NCI-H2196 (cell line): Measurements from ENCODE around the gene POLR2A.

ENCODE experiments used
- DNase-seq: peaks from one replicate; lab custom pipeline; 2025; ENCODE audit not compliant: unreplicated experiment; lab: John Stamatoyannopoulos, UW

The POLR2A gene

DNA sequence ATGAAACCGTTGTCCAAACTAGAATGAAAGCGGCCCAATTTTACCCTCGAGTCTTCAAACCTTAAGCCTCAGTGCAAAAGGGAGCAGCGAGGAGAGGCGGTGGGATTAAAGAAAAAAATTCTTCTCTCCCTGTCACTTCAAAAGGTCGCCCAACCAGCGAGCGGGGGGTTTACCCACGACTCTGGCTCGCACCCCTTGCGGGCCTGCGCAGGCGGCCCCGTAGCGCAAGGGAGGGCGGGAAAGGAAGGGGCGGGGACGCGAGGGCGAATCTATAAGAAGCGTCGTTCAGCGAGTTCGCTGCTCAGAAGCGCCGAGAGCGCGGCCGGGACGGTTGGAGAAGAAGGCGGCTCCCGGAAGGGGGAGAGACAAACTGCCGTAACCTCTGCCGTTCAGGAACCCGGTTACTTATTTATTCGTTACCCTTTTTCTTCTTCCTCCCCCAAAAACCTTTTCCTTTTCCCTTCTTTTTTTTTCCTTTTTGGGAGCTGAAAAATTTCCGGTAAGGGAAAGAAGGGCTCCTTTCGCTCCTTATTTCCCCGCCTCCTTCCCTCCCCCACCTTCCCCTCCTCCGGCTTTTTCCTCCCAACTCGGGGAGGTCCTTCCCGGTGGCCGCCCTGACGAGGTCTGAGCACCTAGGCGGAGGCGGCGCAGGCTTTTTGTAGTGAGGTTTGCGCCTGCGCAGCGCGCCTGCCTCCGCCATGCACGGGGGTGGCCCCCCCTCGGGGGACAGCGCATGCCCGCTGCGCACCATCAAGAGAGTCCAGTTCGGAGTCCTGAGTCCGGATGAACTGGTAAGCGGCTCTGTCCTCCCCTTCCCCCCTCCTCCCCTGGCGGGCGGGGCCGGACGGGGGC lies at the start of gene POLR2A:
Gene POLR2A (plus strand): TSS at position 300 of the 852 bp plus-strand sequence.
- peak; percentile 92 for DNase-seq

GRCh38 chr17:7435676-7436555 lies 48.2 kb upstream of the POLR2A start:
- peak; percentile 12 for DNase-seq

DNA sequence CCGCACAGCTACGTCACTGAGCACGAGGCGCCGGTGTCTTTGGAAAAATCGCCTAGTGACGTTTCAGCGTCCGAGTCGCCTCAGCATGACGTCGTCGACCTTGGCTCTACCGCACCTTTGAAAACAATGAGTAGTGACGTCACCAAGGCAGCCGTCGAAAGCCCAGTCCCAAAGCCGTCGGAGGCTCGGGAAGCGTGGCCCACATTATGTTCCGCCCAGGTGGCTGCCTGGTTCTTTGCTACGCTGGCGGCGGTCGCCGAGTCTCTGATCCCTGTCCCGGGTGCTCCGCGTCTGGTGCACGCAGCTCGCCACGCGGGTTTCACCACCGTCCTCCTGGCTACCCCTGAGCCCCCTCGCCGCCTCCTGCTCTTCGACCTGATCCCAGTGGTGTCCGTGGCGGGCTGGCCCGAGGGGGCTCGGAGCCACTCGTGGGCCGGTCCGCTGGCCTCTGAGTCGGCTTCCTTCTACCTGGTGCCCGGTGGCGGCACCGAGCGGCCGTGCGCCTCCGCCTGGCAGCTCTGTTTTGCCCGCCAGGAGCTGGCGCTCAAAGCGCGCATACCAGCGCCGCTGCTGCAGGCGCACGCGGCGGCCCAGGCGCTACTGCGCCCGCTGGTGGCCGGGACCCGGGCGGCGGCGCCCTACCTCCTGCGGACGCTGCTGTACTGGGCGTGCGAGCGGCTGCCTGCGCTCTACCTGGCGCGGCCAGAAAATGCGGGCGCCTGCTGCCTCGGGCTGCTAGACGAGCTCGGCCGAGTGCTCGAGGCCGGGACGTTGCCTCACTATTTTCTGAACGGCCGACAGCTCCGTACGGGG lies 47.4 kb upstream of the POLR2A start:
- DNase-seq, result peak; percentile 81

DNA sequence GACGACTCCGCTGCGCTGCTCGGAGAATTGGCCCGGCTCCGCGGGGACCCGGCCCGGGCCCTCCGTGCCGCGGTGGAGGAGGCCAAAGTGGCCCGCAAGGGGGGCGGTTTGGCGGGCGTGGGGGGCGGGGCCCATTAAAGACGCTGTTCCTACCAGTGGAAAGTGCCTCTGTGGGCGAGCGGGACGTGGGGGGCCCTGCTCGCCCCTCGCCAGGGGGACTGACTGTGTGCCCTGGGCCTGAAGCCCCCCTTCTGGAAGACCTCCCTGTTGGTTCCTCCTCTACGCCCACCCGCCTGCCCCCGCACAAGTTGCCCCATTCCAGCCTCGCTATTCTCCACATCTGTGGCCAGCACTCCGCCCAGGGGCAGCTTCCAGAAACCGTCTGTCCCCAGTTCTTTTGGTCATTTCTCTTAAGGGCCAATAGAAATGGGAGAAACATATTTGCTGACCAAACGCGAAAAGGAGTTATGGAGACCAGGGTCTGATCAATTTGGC lies 46.8 kb upstream of the POLR2A start:
- DNase-seq, result no peak

GRCh38 chr17:7437950-7438614 lies 46.1 kb upstream of the POLR2A start:
- DNase-seq, result no peak

DNA sequence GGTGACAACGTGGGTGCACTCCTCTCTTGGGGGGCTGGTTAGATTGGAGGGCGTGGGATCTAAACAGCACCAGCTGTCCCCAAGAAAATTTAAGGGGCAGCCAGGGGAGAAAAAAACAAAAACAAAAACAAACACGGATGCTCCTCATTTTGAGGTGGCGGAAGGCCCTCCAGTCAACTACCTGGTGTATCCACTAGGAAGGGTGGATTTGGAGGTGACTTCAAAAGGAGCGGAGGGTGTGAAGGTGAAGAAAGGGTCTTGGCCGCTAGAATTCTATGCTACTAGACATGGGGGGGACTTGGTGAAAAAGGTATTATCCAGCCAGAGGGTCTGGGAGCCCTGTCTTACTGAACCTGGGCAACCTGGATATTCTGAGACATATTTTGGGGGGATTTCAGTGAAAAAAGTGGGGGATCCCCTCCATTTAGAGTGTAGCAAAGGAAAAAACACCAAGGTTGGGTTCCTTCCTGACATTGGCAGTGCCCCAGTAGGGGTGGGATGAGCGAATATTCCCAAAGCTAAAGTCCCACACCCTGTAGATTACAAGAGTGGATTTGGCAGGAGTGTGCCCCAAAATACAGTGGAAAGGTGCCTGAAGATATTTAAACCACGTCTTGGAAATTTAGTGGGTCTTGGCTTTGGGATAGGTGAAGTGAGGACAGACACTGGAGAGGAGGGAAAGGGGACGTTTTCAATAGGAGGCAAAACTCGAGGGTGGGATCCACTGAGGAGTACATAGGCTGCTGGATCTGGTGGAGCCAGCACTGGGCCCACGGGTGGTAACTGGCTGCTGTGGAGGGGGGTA lies 45.3 kb upstream of the POLR2A start:
- DNase-seq, result no peak

GRCh38 chr17:7439462-7440112 lies 44.6 kb upstream of the POLR2A start, which contains the start of gene FGF11:
FGF11 (plus strand) TSS chr17:7439512; CDS start chr17:7439621, 109 bp downstream.
- DNase-seq, result no peak

DNA sequence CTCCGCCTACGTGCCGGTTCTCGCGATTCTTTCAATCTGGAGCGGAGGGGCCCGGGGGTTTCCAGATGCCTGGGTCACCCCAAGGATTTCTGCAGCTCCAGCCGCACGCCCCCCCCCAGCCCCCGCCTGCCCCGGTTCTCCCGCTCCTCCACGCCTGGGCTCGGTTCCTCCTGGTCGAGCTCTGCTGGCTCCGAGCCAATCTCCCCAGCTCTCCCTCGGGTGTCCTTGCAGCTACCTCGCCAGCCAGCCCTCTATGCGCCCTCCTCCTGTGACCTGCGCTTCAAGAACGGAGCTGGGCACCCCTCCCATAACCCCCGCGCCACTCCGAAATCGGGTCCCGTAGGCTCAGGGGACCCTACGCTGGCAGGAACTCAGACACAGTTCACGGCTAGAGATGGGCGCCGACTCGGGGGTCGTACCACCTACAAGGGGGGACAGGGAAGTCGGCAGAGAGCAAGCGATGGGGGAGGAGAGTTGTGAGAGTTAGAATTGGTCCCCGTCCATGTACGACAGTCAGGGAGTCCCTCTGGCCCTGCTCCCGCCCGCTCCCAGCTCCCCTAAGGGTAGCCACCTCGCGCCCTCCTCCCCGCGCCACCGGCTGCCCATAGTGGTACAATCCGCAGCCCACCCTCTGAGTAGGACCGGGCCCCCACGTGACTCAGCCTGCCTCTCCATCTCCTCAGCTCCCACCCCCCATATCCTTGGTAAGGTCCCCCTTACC lies 43.9 kb upstream of the POLR2A start:
- DNase-seq, result peak; percentile 4

GRCh38 chr17:7440834-7441195 lies 43.4 kb upstream of the POLR2A start:
- DNase-seq, result no peak

- DNase-seq, result no peak
Observed at GRCh38 chr17:7441266-7441665, 42.9 kb upstream of the POLR2A start.

GRCh38 chr17:7442142-7442541 lies 42.0 kb upstream of the POLR2A start:
- no peak for DNase-seq

- DNase-seq, result no peak
Observed at GRCh38 chr17:7443499-7444485, 40.4 kb upstream of the POLR2A start.

DNA sequence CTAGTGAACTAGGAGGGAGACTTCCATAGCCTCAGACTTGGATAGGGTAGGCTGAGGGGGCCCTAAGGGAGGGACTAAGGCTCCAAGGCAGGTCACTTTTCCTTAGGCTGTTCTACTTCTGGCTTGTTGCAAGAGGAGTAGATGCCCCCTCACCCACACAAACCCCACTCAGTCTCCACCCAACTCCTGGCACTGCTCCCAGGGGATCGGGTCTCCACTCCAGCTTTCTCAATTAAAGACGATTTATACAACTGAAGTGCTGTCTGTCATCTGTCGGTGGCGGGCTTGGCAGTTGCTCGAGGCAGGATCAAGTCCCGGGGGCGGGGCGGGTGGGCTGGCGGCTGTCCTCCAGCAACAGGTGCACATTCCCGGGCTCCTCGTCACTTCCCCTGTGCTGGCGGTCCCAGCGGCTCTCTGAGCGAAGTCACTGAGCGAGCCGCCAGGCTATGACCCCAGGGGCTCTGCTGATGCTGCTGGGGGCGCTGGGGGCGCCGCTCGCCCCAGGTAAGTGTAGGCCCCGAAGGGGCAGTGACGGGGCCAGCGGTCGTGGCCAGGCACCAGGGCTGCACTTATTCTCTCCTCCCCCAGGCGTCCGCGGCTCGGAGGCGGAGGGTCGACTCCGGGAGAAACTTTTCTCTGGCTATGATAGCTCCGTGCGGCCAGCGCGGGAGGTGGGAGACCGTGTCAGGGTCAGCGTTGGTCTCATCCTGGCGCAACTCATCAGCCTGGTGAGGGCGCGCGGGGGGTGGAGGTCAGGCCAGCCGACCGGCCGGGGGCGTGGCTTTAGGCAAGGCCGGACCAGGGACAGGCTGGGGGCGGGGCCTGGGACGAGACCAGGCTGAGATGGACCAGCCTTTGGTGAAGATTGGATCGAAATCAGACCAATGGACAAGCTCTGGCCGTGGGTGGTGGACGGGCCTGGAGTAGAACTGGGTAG lies 39.2 kb upstream of the POLR2A start, which contains the start of gene CHRNB1:
Gene CHRNB1 (plus strand): TSS at position 380 of the 937 bp plus-strand sequence. CDS start 67 bp downstream, at position 447.
- DNase-seq, result peak; percentile 68

GRCh38 chr17:7445619-7445968 lies 38.6 kb upstream of the POLR2A start:
- peak; percentile 63 for DNase-seq

DNA sequence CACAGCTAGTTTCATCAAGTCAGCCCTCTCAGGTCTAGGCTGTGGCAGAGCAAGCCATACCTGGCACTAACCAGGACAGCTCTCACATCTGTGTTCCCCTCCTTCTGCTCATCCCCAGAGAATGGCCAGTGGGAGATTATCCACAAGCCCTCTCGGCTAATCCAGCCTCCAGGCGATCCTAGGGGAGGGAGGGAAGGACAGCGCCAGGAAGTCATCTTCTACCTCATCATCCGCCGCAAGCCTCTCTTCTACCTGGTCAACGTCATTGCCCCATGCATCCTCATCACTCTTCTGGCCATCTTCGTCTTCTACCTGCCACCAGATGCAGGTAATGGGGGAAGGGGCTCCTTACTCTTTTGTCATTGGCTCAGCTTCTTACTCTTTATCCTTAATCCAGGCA lies 35.7 kb upstream of the POLR2A start:
- DNase-seq, result no peak

DNA sequence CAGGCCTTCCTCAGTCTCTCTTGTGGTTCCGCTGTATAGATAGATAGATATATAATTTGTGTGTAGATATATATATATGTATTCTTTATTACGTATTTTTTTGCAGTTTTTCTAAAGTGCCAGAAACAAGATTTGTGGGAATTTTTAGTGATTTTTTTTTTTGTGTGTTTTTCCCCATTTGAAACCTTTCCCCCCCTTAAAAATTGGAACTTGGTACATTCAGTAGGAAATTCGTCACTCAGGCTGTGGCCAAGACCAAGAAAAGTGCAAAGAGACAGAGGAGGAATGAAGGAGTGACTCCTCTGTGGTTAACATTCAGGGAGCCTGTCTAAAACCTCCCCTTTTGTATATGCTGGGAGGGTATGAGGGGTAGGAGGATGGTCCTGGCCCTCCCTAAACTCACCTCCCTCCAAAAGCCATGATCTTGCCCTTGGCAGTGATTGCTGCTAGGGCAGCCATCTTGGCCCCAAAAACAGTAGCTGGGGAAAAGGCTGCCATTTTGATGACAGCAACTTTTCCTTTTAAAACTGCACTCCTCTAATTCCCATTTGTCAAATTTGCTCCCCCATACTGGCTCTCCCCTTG lies 24.1 kb upstream of the POLR2A start:
- DNase-seq, result no peak
